GM23338 (cell line): Measurements from ENCODE around the gene ABCA13. TPM values are rescaled to one million over a fixed set of nuclear protein-coding genes. Genes with fewer than 3 reads are reported as not detected.
"Not testable (repeated sequence)": the region's sequence is repeated elsewhere in the genome, so short reads cannot be mapped to it uniquely, and the experiment has no call there.

Experiments
- ATAC-seq: fragments of 200-7000 bp; cut with Tn5 transposase; 3 replicates; pipeline ENCODE4 v1.9.1; 2020
- DNase-seq: peaks from one replicate; pipeline ENCODE4 v3.0.0-alpha.2; 2015; ENCODE audit warnings: low spot score
- H2AFZ ChIP-seq: fragments of 200-600 bp; sonication (generic); 2 replicates; pipeline ENCODE4 v1.8.0; 2016; ENCODE audit warnings: antibody characterized with exemption, mild to moderate bottlenecking, moderate library complexity
- H3F3A ChIP-seq: fragments of 200-600 bp; sonication (generic); replicated peaks from 2 replicates; pipeline ENCODE4 v1.8.0; 2017; ENCODE audit warnings: antibody characterized with exemption, mixed run types, low read depth
- H3K27ac ChIP-seq: fragments of 200-600 bp; sonication (generic); 2 replicates; pipeline ENCODE4 v1.6.1; 2016; ENCODE audit warnings: low read depth
- H3K27me3 ChIP-seq: fragments of 200-600 bp; sonication (generic); 2 replicates; pipeline ENCODE4 v1.8.0; 2016; ENCODE audit warnings: mild to moderate bottlenecking, mixed run types, moderate library complexity; ENCODE audit not compliant: insufficient read depth
- H3K36me3 ChIP-seq: fragments of 200-600 bp; sonication (generic); 2 replicates; pipeline ENCODE4 v1.8.0; 2016; ENCODE audit warnings: mild to moderate bottlenecking; ENCODE audit not compliant: insufficient read depth
- H3K4me1 ChIP-seq: fragments of 200-600 bp; sonication (generic); 2 replicates; pipeline ENCODE4 v1.8.0; 2016; ENCODE audit warnings: mild to moderate bottlenecking, moderate library complexity; ENCODE audit not compliant: insufficient read depth
- H3K4me2 ChIP-seq: fragments of 200-600 bp; sonication (generic); 2 replicates; pipeline ENCODE4 v1.7.1; 2017; ENCODE audit warnings: mixed run types
- H3K4me3 ChIP-seq: fragments of 200-600 bp; sonication (generic); 2 replicates; pipeline ENCODE4 v1.6.1; 2016; ENCODE audit warnings: mixed run types
- H3K79me2 ChIP-seq: fragments of 200-600 bp; sonication (generic); replicated peaks from 2 replicates; pipeline ENCODE4 v1.8.0; 2017; ENCODE audit warnings: mild to moderate bottlenecking; ENCODE audit not compliant: insufficient read depth
- H3K9me2 ChIP-seq: fragments of 200-600 bp; sonication (generic); 2 replicates; pipeline ENCODE4 v1.8.0; 2017; ENCODE audit not compliant: insufficient read depth
- H4K20me1 ChIP-seq: fragments of 200-600 bp; sonication (generic); replicated peaks from 2 replicates; pipeline ENCODE4 v1.8.0; 2017; ENCODE audit warnings: mild to moderate bottlenecking; ENCODE audit not compliant: insufficient read depth
- H3K27ac Mint-ChIP-seq: 2 replicates; pipeline ENCODE4 v1.8.0; 2020; ENCODE audit warnings: inconsistent platforms, mild to moderate bottlenecking, moderate library complexity, mixed read lengths
- H3K27me3 Mint-ChIP-seq: 3 replicates; pipeline ENCODE4 v1.8.0; 2022; ENCODE audit warnings: low read depth, mild to moderate bottlenecking, moderate library complexity, mixed read lengths, inconsistent platforms; ENCODE audit not compliant: insufficient read depth, poor library complexity
- H3K36me3 Mint-ChIP-seq: 3 replicates; pipeline ENCODE4 v1.8.0; 2021; ENCODE audit warnings: low read depth, mild to moderate bottlenecking, inconsistent platforms, moderate library complexity, mixed read lengths
- H3K4me1 Mint-ChIP-seq: 3 replicates; pipeline ENCODE4 v1.8.0; 2020; ENCODE audit warnings: mild to moderate bottlenecking, inconsistent platforms, mixed read lengths
- H3K4me3 Mint-ChIP-seq: 3 replicates; pipeline ENCODE4 v1.8.0; 2021; ENCODE audit warnings: moderate library complexity, mild to moderate bottlenecking, inconsistent platforms, mixed read lengths
- H3K9me3 Mint-ChIP-seq: 3 replicates; pipeline ENCODE4 v1.8.0; 2020; ENCODE audit warnings: moderate library complexity, mild to moderate bottlenecking, inconsistent platforms, mixed read lengths
- CTCF ChIP-seq, 2 experiments: fragments of 200-600 bp in 1 of 2; sonication (generic) in 1 of 2; conservative IDR thresholded peaks; 2 replicates each; pipeline versions ENCODE4 v1.5.1 to v1.6.1; 2016 to 2017; ENCODE audit warnings: antibody characterized with exemption in 2 of 2, low read depth in 2 of 2, mild to moderate bottlenecking in 2 of 2, moderate library complexity in 1 of 2
- EZH2 ChIP-seq: fragments of 200-600 bp; sonication (generic); IDR thresholded peaks from one replicate; pipeline ENCODE4 v1.8.0; 2017; ENCODE audit warnings: antibody characterized with exemption, mild to moderate bottlenecking, low read depth; ENCODE audit not compliant: unreplicated experiment
- JUNB ChIP-seq: IDR thresholded peaks from one replicate; pipeline ENCODE4 v1.6.1; 2016; ENCODE audit warnings: antibody characterized with exemption; ENCODE audit not compliant: unreplicated experiment
- NANOG ChIP-seq: IDR thresholded peaks from 2 replicates; pipeline ENCODE4 v1.6.1; 2016; ENCODE audit warnings: antibody characterized with exemption, borderline replicate concordance
- POLR2AphosphoS5 ChIP-seq: IDR thresholded peaks from 2 replicates; pipeline ENCODE4 v1.6.1; 2016; ENCODE audit warnings: antibody characterized with exemption, low read depth
- STAT1 ChIP-seq: IDR thresholded peaks from one replicate; pipeline ENCODE4 v1.6.1; 2016; ENCODE audit warnings: antibody characterized with exemption; ENCODE audit not compliant: unreplicated experiment
- ZNF114 ChIP-seq: fragments of 250-450 bp; sonication (Bioruptor Pico); IDR thresholded peaks from 2 replicates; pipeline ENCODE4 v1.5.0; 2020; ENCODE audit warnings: mild to moderate bottlenecking, moderate library complexity
- ZNF331 ChIP-seq: fragments of 250-450 bp; sonication (Bioruptor Pico); IDR thresholded peaks from 2 replicates; pipeline ENCODE4 v1.5.0; 2020; ENCODE audit warnings: low read depth, mild to moderate bottlenecking, moderate library complexity
- polyA plus RNA-seq: library from polyadenylated mRNA; unstranded; fragments of >200 nt; fragmentation: Nextera tagmentation; extraction: Ambion mirVana; gene quantifications from 2 replicates; pipeline ENCODE4 v1.2.1, GENCODE V29; 2016
- total RNA-seq: library from RNA; depleted of rRNA; stranded (reverse); fragments of >200 nt; shearing (Covaris generic); gene quantifications from 2 replicates; pipeline ENCODE4 v1.2.3, GENCODE V29; 2014
- TF ChIP-seq, protein P1 (sequence below): fragments of 250-450 bp; sonication (Bioruptor Pico); IDR thresholded peaks from 2 replicates; pipeline ENCODE4 v1.5.0; 2020; ENCODE audit warnings: mild to moderate bottlenecking, moderate library complexity

Gene ABCA13
- total and polyA plus RNA-seq, 2 experiments from 2014 or later, result 0.21 TPM; not detected in 1

GRCh38 chr7:48144291-48144768 lies 26.9 kb upstream of the ABCA13 start:
- no peaks in the 10 kb centered on the region for H3F3A ChIP-seq
- H3K27me3 ChIP-seq, result no peaks in the 10 kb centered on the region
- peaks cover 1% of the 10 kb centered on the region for H3K27me3 Mint-ChIP-seq
- no peak for ATAC-seq
- H3K9me2 ChIP-seq, result 0 out of 2 replicates have a peak, but pooled peaks cover 6% of the 10 kb centered on the region
- H3K4me1 ChIP-seq, result peaks cover 28% of the 10 kb centered on the region
- H3K36me3 Mint-ChIP-seq, result peaks cover 39% of the 10 kb centered on the region
- H4K20me1 ChIP-seq, result no peaks in the 10 kb centered on the region
- no peak overlapping the region for H3K27ac Mint-ChIP-seq
- no peak overlapping the region for H3K27ac ChIP-seq
- no peak for DNase-seq
- no peak overlapping the region for H3K4me3 Mint-ChIP-seq
- H3K4me2 ChIP-seq, result no peak overlapping the region
- H3K9me3 Mint-ChIP-seq, result peaks cover 39% of the 10 kb centered on the region
- peaks cover 29% of the 10 kb centered on the region for H3K4me1 Mint-ChIP-seq
- no peaks in the 10 kb centered on the region for H3K36me3 ChIP-seq
- no peak overlapping the region for H2AFZ ChIP-seq
- H3K79me2 ChIP-seq, result no peaks in the 10 kb centered on the region
- TF ChIP-seq ZNF331 (CRISPR knock-in tag), result no peak
- no peak for TF ChIP-seq ZNF114
- TF ChIP-seq POLR2AphosphoS5, result no peak
- no peak for TF ChIP-seq JUNB
- TF ChIP-seq EZH2, result no peak
- no peak for TF ChIP-seq NANOG
- TF ChIP-seq STAT1, result no peak
- no peak overlapping the region for H3K4me3 ChIP-seq

- H3K4me3 Mint-ChIP-seq, result no peak overlapping the region
- Histone ChIP-seq H3K27me3 (no peaks in the 10 kb centered on the region), H4K20me1 (no peaks in the 10 kb centered on the region), H3K36me3 (no peaks in the 10 kb centered on the region), H3K4me2 (0 out of 2 replicates have a peak overlapping the region, but pooled peaks have one; percentile 5), H3K4me1 (peaks cover 28% of the 10 kb centered on the region), H3K4me3 (no peak overlapping the region), H2AFZ (peak overlapping the region; percentile 1; the same call in 1 of the 2 replicates), H3K79me2 (no peaks in the 10 kb centered on the region), H3K9me2 (0 out of 2 replicates have a peak, but pooled peaks cover 6% of the 10 kb centered on the region), H3F3A (no peaks in the 10 kb centered on the region), H3K27ac (no peak overlapping the region)
- H3K27ac Mint-ChIP-seq, result no peak overlapping the region; the same call in 1 of the 2 replicates
- H3K4me1 Mint-ChIP-seq, result peaks cover 17% of the 10 kb centered on the region
- TF ChIP-seq CTCF (conservative IDR thresholded peaks at IDR 0.05; ENCODE audit: low read depth in 2 of 2), result no peak
- no peak for TF ChIP-seq STAT1
- no peak for TF ChIP-seq ZNF114
- TF ChIP-seq, protein P1, sequence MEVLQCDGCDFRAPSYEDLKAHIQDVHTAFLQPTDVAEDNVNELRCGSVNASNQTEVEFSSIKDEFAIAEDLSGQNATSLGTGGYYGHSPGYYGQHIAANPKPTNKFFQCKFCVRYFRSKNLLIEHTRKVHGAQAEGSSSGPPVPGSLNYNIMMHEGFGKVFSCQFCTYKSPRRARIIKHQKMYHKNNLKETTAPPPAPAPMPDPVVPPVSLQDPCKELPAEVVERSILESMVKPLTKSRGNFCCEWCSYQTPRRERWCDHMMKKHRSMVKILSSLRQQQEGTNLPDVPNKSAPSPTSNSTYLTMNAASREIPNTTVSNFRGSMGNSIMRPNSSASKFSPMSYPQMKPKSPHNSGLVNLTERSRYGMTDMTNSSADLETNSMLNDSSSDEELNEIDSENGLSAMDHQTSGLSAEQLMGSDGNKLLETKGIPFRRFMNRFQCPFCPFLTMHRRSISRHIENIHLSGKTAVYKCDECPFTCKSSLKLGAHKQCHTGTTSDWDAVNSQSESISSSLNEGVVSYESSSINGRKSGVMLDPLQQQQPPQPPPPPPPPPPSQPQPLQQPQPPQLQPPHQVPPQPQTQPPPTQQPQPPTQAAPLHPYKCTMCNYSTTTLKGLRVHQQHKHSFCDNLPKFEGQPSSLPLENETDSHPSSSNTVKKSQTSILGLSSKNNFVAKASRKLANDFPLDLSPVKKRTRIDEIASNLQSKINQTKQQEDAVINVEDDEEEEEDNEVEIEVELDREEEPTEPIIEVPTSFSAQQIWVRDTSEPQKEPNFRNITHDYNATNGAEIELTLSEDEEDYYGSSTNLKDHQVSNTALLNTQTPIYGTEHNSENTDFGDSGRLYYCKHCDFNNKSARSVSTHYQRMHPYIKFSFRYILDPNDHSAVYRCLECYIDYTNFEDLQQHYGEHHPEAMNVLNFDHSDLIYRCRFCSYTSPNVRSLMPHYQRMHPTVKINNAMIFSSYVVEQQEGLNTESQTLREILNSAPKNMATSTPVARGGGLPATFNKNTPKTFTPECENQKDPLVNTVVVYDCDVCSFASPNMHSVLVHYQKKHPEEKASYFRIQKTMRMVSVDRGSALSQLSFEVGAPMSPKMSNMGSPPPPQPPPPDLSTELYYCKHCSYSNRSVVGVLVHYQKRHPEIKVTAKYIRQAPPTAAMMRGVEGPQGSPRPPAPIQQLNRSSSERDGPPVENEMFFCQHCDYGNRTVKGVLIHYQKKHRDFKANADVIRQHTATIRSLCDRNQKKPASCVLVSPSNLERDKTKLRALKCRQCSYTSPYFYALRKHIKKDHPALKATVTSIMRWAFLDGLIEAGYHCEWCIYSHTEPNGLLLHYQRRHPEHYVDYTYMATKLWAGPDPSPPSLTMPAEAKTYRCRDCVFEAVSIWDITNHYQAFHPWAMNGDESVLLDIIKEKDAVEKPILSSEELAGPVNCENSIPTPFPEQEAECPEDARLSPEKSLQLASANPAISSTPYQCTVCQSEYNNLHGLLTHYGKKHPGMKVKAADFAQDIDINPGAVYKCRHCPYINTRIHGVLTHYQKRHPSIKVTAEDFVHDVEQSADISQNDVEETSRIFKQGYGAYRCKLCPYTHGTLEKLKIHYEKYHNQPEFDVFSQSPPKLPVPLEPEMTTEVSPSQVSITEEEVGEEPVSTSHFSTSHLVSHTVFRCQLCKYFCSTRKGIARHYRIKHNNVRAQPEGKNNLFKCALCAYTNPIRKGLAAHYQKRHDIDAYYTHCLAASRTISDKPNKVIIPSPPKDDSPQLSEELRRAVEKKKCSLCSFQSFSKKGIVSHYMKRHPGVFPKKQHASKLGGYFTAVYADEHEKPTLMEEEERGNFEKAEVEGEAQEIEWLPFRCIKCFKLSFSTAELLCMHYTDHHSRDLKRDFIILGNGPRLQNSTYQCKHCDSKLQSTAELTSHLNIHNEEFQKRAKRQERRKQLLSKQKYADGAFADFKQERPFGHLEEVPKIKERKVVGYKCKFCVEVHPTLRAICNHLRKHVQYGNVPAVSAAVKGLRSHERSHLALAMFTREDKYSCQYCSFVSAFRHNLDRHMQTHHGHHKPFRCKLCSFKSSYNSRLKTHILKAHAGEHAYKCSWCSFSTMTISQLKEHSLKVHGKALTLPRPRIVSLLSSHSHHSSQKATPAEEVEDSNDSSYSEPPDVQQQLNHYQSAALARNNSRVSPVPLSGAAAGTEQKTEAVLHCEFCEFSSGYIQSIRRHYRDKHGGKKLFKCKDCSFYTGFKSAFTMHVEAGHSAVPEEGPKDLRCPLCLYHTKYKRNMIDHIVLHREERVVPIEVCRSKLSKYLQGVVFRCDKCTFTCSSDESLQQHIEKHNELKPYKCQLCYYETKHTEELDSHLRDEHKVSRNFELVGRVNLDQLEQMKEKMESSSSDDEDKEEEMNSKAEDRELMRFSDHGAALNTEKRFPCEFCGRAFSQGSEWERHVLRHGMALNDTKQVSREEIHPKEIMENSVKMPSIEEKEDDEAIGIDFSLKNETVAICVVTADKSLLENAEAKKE (CRISPR knock-in tag), result no peak
- TF ChIP-seq JUNB, result no peak
- peaks cover 1% of the 10 kb centered on the region for H3K27me3 Mint-ChIP-seq
- no peak for ATAC-seq
- H3K9me3 Mint-ChIP-seq, result peaks cover 25% of the 10 kb centered on the region
- H3K36me3 Mint-ChIP-seq, result peaks cover 24% of the 10 kb centered on the region
- DNase-seq, result no peak
Observed at GRCh38 chr7:48147078-48147591, 24.1 kb upstream of the ABCA13 start.

DNA sequence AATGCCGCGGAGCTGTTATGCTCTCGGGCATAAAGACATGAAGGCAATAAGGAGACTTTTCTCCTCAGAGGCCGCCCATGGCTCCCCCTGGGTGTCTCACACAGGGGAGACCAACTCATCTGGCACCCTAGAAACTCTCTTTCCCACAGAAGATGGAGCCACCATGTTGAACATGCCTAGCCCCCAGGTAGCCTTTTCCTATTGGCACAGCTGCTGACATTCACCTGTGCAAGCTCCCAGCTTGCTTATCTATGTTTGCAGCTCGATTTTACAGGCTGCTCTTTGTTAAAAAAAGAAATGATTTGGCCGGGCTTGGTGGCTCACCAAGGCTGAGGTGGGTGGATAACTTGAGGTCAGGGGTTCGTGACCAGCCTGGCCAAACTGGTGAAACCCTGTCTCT lies 23.6 kb upstream of the ABCA13 start:
- H3K27ac ChIP-seq, H3K36me3 ChIP-seq, H3K27ac Mint-ChIP-seq, H3K27me3 ChIP-seq, H3K9me2 ChIP-seq, H3K4me3 ChIP-seq, H3K27me3 Mint-ChIP-seq, H3F3A ChIP-seq, H3K4me2 ChIP-seq, H4K20me1 ChIP-seq, DNase-seq, ATAC-seq, H3K79me2 ChIP-seq, H3K4me3 Mint-ChIP-seq: not testable (repeated sequence)
- Histone ChIP-seq H2AFZ (peak overlapping the region; percentile 32; the same call in 1 of the 2 replicates), H3K4me1 (peaks cover 28% of the 10 kb centered on the region)
- peaks cover 23% of the 10 kb centered on the region for H3K9me3 Mint-ChIP-seq
- H3K4me1 Mint-ChIP-seq, result peaks cover 17% of the 10 kb centered on the region
- peaks cover 18% of the 10 kb centered on the region for H3K36me3 Mint-ChIP-seq
